Amygdala (tissue), 56 donors: ENCODE results near the gene TIMM22.

Experiments
- DNase-seq, 56 donors: peaks; one replicate each; lab custom pipeline; 2025; lab: John Stamatoyannopoulos, UW

Gene TIMM22

GRCh38 chr17:996554-997344 is at the start of gene TIMM22:
TIMM22 (plus strand) TSS chr17:997129; CDS start chr17:997143, 14 bp downstream.
- DNase-seq, result peak; percentile 64 to 99 (median 90)

DNA sequence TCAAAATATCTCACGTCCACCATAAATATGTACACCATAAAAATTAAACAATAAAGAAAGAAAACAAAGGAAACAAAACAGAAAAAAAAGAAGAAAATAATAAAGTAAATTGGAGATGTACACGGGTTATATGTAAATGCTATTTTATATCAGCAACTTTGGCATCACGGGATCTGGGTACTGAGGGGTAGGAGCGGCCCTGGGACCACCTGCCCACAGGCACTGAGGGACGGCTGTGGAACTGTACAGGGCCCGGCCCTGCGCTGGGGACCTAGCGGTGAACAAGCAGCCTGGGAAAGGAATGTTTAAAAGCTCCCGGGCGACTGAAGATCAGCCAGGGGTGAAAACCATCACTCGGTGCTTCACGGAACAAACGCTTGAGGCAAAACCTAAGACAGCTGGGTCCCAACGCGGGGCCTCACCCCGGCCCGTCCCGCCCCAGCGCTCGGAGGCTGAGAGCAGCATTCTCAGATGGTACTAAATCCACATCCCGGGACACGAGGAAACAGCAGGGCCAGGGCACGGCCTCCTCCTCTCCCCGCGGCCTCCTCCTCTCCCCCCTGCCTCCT is 48.6 kb upstream of the TIMM22 start:
- DNase-seq, result no peak

DNA sequence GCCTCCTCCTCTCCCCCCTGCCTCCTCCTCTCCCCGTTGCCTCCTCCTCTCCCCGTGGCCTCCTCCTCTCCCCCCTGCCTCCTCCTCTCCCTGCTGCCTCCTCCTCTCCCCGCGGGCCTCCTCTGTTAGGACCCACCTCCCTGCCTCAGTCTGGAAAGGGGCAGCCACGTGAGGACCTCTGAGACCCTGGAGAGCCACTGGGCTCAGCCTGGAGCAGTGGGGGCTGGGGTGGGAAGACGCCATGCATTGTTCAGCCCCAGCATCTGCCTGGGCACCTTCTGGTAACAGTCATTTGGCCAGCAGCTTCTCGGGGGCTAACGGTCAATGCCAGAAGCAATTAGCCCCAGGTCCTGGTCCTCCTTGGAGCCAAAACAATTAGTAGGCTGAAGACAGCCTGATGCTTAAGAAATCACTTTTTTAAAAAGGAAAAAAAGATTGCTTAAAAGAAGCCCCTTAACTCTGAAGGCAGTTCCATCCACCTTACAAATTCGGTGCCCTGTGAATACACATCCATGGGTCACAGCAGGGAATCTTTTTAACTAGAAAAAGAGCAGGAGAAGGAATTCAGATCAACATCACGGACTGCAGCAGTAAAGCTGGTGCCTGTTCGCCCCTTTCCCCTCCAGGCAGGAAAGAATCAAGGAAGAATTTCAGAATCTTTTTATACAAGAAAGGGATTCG is 47.2 kb upstream of the TIMM22 start:
- DNase-seq, result no peak

GRCh38 chr17:951325-952132 is 45.4 kb upstream of the TIMM22 start:
- DNase-seq, result no peak

DNA sequence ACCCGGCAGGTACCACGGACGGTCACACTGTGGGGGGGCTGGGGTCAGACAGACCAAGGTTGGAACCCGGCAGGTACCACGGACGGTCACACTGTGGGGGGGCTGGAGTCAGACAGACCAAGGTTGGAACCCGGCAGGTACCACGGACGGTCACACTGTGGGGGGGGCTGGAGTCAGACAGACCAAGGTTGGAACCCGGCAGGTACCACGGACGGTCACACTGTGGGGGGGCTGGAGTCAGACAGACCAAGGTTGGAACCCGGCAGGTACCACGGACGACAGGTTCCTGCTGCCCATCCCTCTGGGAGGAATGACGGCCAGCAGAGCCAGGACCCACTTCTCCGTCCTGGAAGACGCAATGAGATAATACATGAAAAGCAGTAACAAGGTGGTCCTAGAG is 44.3 kb upstream of the TIMM22 start:
- DNase-seq, result peak in 3 of 56 donors; percentile 13 to 32 (median 32)

- DNase-seq, result no peak
These were observed 43.2 kb upstream of the TIMM22 start for GRCh38 chr17:953767-954166.

- DNase-seq, result no peak
These were observed 42.3 kb upstream of the TIMM22 start for GRCh38 chr17:954431-955164.

GRCh38 chr17:956905-957304 is 40.0 kb upstream of the TIMM22 start:
- DNase-seq, result no peak

DNA sequence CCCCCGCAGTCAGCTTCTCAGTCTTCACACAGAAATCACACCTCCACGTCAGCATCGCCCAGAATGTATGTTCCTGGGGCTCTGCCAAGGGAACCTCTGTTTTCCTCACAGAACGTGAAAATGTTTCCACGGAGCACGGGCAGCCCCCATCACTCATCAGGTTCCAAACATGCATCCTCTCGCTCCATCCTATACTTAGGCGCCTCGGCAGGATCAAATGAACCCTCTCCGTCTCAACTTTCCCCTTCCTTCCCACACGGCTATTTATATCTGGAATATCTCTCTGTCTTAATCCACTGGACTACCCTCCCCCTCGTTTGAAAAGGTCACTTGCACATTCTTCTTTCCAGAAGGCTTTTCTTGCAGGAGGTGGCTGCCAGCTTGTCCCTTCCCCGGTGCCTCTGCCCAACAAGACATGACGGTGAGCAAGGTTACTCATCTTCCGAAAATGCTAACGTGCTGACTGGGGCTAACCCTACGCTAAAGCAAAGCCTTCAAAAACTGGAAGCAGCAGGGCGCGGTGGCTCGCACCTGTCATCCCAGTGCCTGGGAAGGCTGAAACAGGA is 39.0 kb upstream of the TIMM22 start:
- DNase-seq, result no peak

DNA sequence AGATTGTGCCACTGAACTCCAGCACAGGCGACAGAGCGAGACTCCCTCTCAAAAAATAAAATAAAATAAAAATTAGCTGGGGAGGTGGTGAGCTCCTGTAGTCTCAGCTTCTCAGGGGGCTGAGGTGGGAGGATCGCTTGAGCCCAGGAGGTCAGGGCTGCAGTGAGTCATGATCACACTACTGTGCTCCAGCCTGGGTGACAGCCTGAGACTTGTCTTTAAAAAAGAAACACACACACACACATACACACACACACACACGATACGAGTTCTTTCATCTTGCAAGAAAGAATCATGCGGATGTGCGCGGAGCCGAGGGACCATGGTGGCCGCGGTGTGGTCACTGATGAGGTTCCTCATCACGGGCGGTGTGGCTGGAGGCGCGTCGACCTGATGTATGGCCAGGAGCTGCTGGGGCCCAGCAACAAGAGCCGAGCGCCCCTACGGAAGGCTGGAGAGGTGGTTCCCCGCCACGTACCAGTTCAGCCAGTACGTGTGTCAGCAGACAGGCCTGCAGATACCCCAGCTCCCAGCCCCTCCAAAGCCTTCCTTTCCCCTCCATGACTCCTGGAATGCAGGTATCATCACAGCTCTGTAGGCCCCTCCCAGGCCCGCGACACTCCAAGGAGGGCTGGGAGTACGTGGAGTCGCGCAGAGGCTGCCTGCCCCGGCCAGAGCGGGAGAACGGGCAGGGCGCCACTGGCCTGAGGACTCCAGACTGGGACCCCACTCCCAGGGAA is 38.0 kb upstream of the TIMM22 start:
- no peak for DNase-seq

- DNase-seq, result no peak
These were observed 34.8 kb upstream of the TIMM22 start for GRCh38 chr17:962166-962565.

GRCh38 chr17:962670-963069 is 34.3 kb upstream of the TIMM22 start:
- no peak for DNase-seq

DNA sequence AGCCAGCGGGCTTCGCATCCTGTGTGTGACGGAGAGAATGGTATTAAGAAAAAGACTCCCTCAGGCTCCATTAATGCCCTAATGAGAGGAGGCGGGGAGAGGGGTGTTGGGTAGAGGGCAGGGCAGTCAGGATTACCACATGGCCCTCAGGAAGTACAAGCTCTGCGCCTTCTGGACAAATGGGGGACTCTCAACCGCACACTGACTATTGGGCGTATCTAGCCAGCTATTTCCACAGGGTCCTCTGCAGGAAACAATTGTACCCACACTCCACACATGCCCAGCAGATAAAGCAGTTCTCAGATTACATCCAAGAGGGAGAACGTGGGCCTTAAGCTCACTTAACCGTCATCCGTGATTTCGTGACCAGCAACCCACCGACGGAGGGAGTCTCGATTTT is 32.1 kb upstream of the TIMM22 start:
- no peak for DNase-seq

DNA sequence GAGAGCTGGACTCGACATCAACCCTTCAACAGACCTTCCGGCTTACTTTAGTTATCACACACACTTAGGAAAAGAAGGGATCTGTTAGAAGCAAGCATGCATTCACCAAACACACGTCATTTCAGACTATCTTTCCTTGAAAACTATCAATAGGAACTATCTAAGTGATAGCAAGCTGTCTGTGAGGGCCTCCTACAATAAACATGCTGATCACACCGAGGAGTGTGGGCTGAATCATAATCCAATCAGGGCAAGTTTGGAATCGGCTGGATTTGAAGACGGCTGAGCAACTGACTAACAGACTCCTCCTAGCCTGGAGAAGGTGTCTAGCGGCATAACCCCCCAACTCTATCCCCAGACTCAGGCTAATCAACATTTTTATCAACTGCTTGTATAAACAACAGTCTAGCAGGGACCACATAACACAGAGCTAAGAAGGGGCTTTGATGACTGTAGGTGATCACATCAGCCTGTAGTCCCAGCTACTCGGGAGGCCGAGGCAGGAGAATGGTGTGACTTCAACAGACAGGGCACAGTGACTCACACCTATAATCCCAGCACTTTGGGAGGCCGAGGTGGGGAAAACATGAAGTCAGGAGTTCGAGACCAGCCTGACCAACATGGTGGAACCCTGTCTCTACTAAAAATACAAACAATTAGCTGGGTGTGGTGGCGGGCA is 31.5 kb upstream of the TIMM22 start:
- DNase-seq, result peak in 1 of 56 donors; percentile 28

GRCh38 chr17:967122-967521 is 29.8 kb upstream of the TIMM22 start:
- no peak for DNase-seq

DNA sequence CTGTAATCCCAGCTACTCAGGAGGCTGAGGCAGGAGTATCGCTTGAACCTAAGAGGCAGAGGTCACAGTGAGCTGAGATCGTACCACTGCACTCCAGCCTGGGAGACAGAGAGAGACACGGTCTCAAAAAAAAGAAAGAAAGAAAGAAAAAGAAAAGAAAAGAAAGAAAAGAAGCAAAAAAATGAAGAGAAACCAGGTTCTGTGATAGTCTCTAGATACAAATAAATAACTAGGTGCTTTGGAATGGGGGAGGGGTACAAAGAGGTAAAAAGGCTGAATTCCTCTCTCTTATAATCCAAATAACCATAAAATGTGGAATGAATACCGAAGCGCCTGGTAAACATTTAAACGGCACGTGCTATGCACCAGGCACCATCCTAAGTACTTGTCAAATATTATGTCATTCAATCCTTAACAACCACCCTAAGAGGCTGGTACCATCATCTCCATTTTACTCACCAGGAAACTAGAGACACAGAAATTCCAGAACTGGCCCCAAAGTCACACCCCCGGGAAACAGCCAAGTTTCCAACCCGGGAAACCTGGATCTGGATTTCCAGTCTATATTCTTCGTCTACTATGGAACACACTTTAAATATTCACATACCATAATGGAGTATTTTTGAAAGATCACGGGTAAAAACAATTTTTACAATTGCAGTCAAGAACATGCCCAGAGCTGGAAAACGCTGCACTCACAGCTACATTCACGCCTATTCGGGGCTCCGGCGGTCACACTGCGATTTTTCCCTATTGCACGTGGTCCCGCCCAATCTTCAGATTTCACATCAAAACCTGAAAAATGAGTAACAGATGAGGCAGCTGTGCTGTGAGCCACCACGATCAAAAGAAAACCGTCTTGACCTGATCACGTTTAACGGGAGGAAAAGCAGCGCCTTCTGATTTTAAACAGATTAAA is 27.9 kb upstream of the TIMM22 start:
- no peak for DNase-seq

DNA sequence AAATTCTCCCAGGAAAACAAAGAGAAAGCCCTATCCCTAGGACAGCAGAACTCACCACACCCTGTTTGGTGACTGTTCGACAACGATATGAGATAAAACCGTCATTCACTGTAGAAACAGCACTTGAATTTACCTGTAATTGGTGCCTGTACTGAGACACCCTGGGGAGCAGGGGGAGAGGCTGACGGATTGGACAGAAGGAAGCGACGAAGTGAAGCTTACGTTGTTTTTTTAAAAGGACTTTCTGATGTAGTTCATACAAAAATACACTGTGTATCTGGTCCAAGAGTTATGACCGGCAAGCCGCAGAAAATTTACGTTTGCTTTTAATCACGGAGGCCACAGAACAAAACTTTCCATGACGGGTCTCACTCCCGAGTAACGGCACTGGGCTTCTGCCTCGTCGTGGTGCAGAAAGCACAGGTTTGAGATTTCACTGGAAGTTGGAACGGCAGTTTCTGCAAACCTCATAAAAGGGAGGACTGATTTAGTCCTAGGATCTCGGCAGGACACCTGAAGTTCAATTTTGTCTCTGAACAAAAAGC is 27.0 kb upstream of the TIMM22 start:
- no peak for DNase-seq
